ENCODE data around the gene ASF1A. TPM values are rescaled to one million over a fixed set of nuclear protein-coding genes. Genes with fewer than 3 reads are reported as not detected.

ASF1A gene
- total and polyA plus RNA-seq, 9 of the 15 experiments (the other 6 are each of a cell fraction or from before 2014, with no cell fraction given), result 31.5 to 45.3 (median 34.8) TPM

GRCh38 chr6:118894425-118895260 lies 691 bp downstream of the ASF1A start (continued):
- TF ChIP-seq ARID4B (CRISPR knock-in tag; IDR thresholded peaks at IDR 0.05) (peak; percentile 61; the same call in 1 of the 2 replicates), TCF15 (CRISPR knock-in tag; IDR thresholded peaks at IDR 0.05) (no peak), FIP1L1 (IDR thresholded peaks at IDR 0.05; ENCODE audit: low read depth, low read length, poor library complexity, severe bottlenecking) (peak; percentile 71), PATZ1 (CRISPR knock-in tag; IDR thresholded peaks at IDR 0.05; ENCODE audit: borderline replicate concordance) (no peak), NFXL1 (CRISPR knock-in tag; IDR thresholded peaks at IDR 0.05) (no peak), RBBP5 (IDR thresholded peaks at IDR 0.05; ENCODE audit: borderline replicate concordance, insufficient read depth, low read length, poor library complexity, severe bottlenecking) (peak; percentile 88), TGIF2 (CRISPR knock-in tag; IDR thresholded peaks at IDR 0.05) (peak; percentile 54; the same call in 1 of the 2 replicates), SP1 (CRISPR knock-in tag; IDR thresholded peaks at IDR 0.05) (peak; percentile 42; the same call in 1 of the 2 replicates), FOXA1 (IDR thresholded peaks at IDR 0.05; ENCODE audit: borderline replicate concordance) (no peak), NCOA2 (IDR thresholded peaks at IDR 0.05; ENCODE audit: partially characterized antibody in 2 of 2) (no peak), ZNF766 (CRISPR knock-in tag; conservative IDR thresholded peaks at IDR 0.05) (no peak), MEIS2 (IDR thresholded peaks at IDR 0.05; ENCODE audit: partially characterized antibody) (peak; percentile 44)
- TF ChIP-seq, protein P1, sequence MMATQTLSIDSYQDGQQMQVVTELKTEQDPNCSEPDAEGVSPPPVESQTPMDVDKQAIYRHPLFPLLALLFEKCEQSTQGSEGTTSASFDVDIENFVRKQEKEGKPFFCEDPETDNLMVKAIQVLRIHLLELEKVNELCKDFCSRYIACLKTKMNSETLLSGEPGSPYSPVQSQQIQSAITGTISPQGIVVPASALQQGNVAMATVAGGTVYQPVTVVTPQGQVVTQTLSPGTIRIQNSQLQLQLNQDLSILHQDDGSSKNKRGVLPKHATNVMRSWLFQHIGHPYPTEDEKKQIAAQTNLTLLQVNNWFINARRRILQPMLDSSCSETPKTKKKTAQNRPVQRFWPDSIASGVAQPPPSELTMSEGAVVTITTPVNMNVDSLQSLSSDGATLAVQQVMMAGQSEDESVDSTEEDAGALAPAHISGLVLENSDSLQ (IDR thresholded peaks at IDR 0.05), result peak; percentile 87
- TF ChIP-seq, protein P2, sequence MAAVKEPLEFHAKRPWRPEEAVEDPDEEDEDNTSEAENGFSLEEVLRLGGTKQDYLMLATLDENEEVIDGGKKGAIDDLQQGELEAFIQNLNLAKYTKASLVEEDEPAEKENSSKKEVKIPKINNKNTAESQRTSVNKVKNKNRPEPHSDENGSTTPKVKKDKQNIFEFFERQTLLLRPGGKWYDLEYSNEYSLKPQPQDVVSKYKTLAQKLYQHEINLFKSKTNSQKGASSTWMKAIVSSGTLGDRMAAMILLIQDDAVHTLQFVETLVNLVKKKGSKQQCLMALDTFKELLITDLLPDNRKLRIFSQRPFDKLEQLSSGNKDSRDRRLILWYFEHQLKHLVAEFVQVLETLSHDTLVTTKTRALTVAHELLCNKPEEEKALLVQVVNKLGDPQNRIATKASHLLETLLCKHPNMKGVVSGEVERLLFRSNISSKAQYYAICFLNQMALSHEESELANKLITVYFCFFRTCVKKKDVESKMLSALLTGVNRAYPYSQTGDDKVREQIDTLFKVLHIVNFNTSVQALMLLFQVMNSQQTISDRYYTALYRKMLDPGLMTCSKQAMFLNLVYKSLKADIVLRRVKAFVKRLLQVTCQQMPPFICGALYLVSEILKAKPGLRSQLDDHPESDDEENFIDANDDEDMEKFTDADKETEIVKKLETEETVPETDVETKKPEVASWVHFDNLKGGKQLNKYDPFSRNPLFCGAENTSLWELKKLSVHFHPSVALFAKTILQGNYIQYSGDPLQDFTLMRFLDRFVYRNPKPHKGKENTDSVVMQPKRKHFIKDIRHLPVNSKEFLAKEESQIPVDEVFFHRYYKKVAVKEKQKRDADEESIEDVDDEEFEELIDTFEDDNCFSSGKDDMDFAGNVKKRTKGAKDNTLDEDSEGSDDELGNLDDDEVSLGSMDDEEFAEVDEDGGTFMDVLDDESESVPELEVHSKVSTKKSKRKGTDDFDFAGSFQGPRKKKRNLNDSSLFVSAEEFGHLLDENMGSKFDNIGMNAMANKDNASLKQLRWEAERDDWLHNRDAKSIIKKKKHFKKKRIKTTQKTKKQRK (IDR thresholded peaks at IDR 0.05; ENCODE audit: borderline replicate concordance, low read depth, low read length), result 0 out of 2 replicates have a peak, but pooled peaks have one; percentile 7
